IgD-negative memory B cell (primary cell): ENCODE data around the gene HSF4. TPM values are rescaled to one million over a fixed set of nuclear protein-coding genes. Genes with fewer than 3 reads are reported as not detected.

Source experiments
- H3K27ac Mint-ChIP-seq, 3 donors: one replicate each; pipeline ENCODE4 v1.8.0; 2020 to 2022; ENCODE audit warnings: mild to moderate bottlenecking in 3 of 3, mixed read lengths in 3 of 3, moderate library complexity in 1 of 3
- H3K27me3 Mint-ChIP-seq: one replicate; pipeline ENCODE4 v1.8.0; 2021; ENCODE audit warnings: mixed read lengths
- H3K36me3 Mint-ChIP-seq: one replicate; pipeline ENCODE4 v1.8.0; 2020; ENCODE audit warnings: mild to moderate bottlenecking, mixed read lengths
- H3K4me1 Mint-ChIP-seq, 3 donors: one replicate each; pipeline ENCODE4 v1.8.0; 2020 to 2022; ENCODE audit warnings: mixed read lengths in 3 of 3, mild to moderate bottlenecking in 1 of 3
- H3K4me3 Mint-ChIP-seq, 4 donors: one replicate each; pipeline ENCODE4 v1.8.0; 2020 to 2022; ENCODE audit warnings: mild to moderate bottlenecking in 4 of 4, mixed read lengths in 4 of 4, moderate library complexity in 3 of 4
- H3K9me3 Mint-ChIP-seq, 3 donors: one replicate each; pipeline ENCODE4 v1.8.0; 2020 to 2021; ENCODE audit warnings: mixed read lengths in 3 of 3, mild to moderate bottlenecking in 1 of 3
- polyA plus RNA-seq: library from polyadenylated mRNA; unstranded; fragments of 300-500 nt; fragmentation: Illumina TruSeq; gene quantifications from one replicate; pipeline ENCODE4 v1.2.3, GENCODE V29; 2021

The HSF4 gene
- polyA plus RNA-seq, 1 donor from 2014 or later = not detected

- Mint-ChIP-seq H3K36me3 (no peaks in the 10 kb centered on the region), H3K4me3 (no peak overlapping the region), H3K27me3 (peaks cover 12% of the 10 kb centered on the region), H3K4me1 (peaks cover 6 to 11% (median 8%) of the 10 kb centered on the region in 3 donors), H3K9me3 (no peaks in the 10 kb centered on the region), H3K27ac (no peak overlapping the region)
These were observed 18.7 kb downstream of the HSF4 start for GRCh38 chr16:67183284-67183626.

- no peaks in the 10 kb centered on the region for H3K9me3 Mint-ChIP-seq
- no peaks in the 10 kb centered on the region for H3K36me3 Mint-ChIP-seq
- peaks cover 6 to 11% (median 8%) of the 10 kb centered on the region in 3 donors for H3K4me1 Mint-ChIP-seq
- no peak within 1 kb of the TSS for H3K27ac Mint-ChIP-seq
- peak within 1 kb of the TSS in 3 of 4 donors; percentile 75 to 95 (median 84) for H3K4me3 Mint-ChIP-seq
- peaks cover 12% of the 10 kb centered on the region for H3K27me3 Mint-ChIP-seq
These were observed 19.3 kb downstream of the HSF4 start, which contains the start of gene MATCAP1 for GRCh38 chr16:67183627-67184452. Gene MATCAP1, minus strand, starts transcription at chr16:67183963. Its CDS starts 3,353 bp downstream, at chr16:67180610.

DNA sequence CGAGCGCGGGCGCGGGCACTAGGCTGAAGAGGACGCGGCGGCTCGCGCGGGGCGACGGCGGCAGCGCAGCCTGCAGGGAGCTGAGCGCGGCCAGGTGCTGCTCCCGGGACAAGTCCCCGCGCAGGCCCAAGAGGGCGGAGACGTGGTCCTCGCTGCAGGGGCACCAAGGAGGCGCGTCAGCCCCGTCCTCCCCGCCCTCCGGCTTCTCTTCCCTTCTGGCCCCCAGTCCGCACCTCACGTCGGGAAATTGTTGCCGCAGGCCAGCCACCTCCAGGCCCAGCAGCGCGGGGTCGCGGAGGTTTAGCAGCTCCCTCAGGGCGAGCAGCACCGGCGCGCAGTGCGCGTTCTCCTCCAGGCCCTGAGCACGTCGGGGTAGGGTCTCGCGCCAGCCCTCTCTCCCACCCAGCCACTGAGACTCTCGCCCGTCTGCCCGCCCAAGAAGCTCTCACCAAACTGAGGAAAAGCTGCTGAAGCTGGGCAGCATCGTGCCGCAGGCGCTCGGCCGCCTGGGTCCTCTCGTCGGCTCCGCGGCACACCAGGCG lies 20.0 kb downstream of the HSF4 start:
- Mint-ChIP-seq H3K27ac (no peak overlapping the region), H3K4me3 (peak overlapping the region in 3 of 4 donors; percentile 75 to 95 (median 84)), H3K36me3 (no peaks in the 10 kb centered on the region)

DNA sequence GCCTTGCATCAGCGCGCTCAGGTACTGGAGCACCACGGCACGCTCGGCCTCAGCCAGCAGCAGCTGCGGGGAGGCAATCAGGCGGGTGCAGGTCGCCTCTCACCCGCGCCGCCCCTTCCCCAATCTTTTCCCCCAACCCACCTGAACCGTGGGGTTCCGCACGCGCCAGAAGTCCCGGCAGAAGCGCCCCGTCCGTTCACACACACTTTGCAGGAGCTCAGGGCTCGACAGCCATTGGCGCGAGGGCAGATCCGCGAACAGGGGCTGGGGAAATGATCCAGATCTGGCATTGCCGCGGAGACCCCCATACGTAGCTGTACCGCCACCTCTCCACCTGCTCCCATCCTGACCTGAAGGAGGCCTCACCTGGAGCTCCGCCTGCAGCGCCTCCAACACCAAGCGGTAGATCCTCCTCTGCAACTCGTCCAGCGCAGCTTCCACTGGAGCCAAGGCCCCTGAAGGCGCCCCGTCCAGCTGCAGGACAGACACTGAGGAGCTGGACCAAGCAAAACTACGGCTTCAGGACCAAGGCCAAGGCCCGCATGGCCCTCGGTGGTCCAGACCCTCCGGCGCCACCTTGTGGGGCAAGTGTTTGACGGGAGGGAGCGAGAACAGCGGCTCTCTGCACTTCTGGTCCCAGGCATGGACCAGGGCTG lies 20.6 kb downstream of the HSF4 start:
- Mint-ChIP-seq H3K27me3 (peaks cover 10% of the 10 kb centered on the region), H3K27ac (peak overlapping the region; percentile 45 to 95 (median 91)), H3K4me1 (peaks cover 6 to 11% (median 8%) of the 10 kb centered on the region in 3 donors), H3K9me3 (no peaks in the 10 kb centered on the region), H3K4me3 (peak overlapping the region; percentile 82 to 97 (median 90)), H3K36me3 (no peaks in the 10 kb centered on the region)

More for the DNA sequence above, 20.0 kb downstream of the HSF4 start:
- Mint-ChIP-seq H3K27me3 (peaks cover 10% of the 10 kb centered on the region), H3K4me1 (peaks cover 6 to 11% (median 8%) of the 10 kb centered on the region in 3 donors), H3K9me3 (no peaks in the 10 kb centered on the region)

DNA sequence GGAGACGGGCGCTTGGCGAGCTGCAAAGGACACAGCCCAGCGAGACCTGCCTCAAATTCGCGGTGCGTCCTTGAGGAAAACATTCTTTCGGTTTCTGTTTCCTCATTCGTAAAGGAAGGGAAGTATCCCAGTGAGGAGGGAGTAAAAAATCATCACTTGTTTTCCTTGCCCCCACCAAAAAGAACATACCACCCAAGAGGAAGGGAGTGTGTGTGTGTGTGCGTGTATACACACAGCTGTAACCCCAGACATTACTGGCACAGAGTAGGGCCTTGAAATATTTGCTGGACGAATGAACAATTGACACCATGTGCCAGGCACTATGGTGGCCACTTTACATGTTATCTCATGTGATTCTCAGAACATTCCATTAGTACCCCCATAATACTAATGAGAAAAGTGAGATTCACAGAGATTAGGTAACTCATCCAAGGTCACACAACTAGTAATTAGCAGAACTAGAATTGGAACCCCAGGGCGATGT lies 21.1 kb downstream of the HSF4 start:
- H3K9me3 Mint-ChIP-seq = no peaks in the 10 kb centered on the region
- H3K36me3 Mint-ChIP-seq = no peaks in the 10 kb centered on the region
- H3K27me3 Mint-ChIP-seq = peaks cover 10% of the 10 kb centered on the region
- H3K27ac Mint-ChIP-seq = peak overlapping the region; percentile 45 to 95 (median 91)
- H3K4me1 Mint-ChIP-seq = peaks cover 6 to 11% (median 8%) of the 10 kb centered on the region in 3 donors
- H3K4me3 Mint-ChIP-seq = peak overlapping the region in 3 of 4 donors; percentile 82 to 95 (median 84)

- Mint-ChIP-seq H3K27ac (no peak overlapping the region), H3K36me3 (no peaks in the 10 kb centered on the region), H3K27me3 (peaks cover 10% of the 10 kb centered on the region), H3K4me3 (peak overlapping the region in 1 of 4 donors; percentile 11), H3K9me3 (no peaks in the 10 kb centered on the region), H3K4me1 (peaks cover 7 to 13% (median 11%) of the 10 kb centered on the region in 3 donors)
These were observed 22.0 kb downstream of the HSF4 start for GRCh38 chr16:67186550-67186950.

DNA sequence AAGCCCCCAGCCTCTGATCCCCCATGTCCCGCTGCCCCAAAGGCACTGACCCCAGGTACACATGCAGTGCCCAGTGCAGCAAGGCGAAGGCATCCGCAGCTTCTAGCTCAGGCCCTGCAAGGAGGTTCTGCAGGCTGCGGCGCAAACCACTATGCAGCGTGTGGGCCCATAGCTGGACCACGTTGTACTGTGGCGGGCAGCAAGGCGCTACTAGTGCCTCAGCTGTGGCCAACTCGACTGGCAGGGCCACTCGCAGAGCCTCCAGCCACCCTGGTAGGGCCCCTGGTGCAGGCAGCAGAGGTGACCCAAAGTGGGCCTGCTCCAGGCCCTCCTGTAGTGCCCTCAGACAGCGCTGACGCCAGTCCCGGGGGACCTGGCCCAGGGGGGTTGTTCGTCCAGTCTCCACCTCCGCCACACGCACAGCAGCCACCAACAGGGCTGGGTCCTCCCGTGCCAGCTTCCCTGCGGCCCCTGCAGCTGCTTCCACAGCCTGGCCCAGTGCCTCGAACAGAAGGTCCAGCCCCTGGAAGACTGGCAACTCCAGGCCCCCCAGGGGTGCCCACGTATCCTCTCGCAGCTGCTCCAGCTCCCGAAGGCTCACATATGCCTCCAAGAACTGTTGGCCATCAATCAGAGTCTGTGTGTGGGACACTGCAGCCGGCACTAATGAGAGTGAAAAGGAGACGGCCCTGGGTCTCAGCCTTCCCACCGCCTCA lies 22.8 kb downstream of the HSF4 start:
- no peaks in the 10 kb centered on the region for H3K36me3 Mint-ChIP-seq
- H3K27ac Mint-ChIP-seq = no peak overlapping the region
- no peaks in the 10 kb centered on the region for H3K9me3 Mint-ChIP-seq
- peaks cover 10% of the 10 kb centered on the region for H3K27me3 Mint-ChIP-seq
- H3K4me3 Mint-ChIP-seq = peak overlapping the region in 1 of 4 donors; percentile 15
- H3K4me1 Mint-ChIP-seq = peaks cover 12 to 16% (median 15%) of the 10 kb centered on the region in 3 donors

GRCh38 chr16:67188323-67188722 lies 23.8 kb downstream of the HSF4 start:
- peaks cover 10% of the 10 kb centered on the region for H3K27me3 Mint-ChIP-seq

GRCh38 chr16:67188798-67189197 lies 24.3 kb downstream of the HSF4 start:
- Mint-ChIP-seq H3K27me3 (peaks cover 10% of the 10 kb centered on the region), H3K4me1 (peaks cover 19 to 26% (median 20%) of the 10 kb centered on the region in 3 donors), H3K4me3 (no peak overlapping the region), H3K36me3 (no peaks in the 10 kb centered on the region), H3K27ac (no peak overlapping the region), H3K9me3 (no peaks in the 10 kb centered on the region)

More at GRCh38 chr16:67188323-67188722, 23.8 kb downstream of the HSF4 start:
- Mint-ChIP-seq H3K4me3 (peak overlapping the region in 1 of 4 donors; percentile 16), H3K9me3 (no peaks in the 10 kb centered on the region), H3K27ac (no peak overlapping the region), H3K36me3 (no peaks in the 10 kb centered on the region), H3K4me1 (peaks cover 17 to 22% (median 19%) of the 10 kb centered on the region in 3 donors)

DNA sequence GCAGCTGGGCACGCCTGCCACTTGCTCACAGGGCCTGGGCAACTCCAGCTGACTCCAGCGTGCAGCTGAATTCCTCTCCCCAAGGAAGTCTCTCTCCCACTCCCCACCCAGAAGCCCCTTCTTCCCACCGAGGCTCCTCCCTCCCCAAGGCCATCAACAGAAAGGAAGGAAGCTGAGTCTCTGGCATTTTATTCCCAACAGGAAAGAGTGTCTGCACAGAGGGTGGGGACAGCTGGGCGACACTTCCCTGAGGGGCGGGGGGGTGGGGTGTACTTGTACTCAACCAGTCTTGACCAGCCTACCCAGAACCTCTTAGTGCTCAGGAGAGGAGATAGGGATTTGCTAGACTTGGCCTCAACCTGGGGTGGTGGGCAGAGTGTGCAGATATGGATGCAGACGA lies 25.5 kb downstream of the HSF4 start, which contains the start of gene EXOC3L1:
Gene EXOC3L1, minus strand, starts transcription at position 96 of the 400 bp plus-strand sequence. CDS start 460 bp downstream, outside the sequence.
- no peaks in the 10 kb centered on the region for H3K36me3 Mint-ChIP-seq
- peaks cover 8% of the 10 kb centered on the region for H3K27me3 Mint-ChIP-seq
- H3K27ac Mint-ChIP-seq = no peak within 1 kb of the TSS
- peaks cover 19 to 25% (median 20%) of the 10 kb centered on the region in 3 donors for H3K4me1 Mint-ChIP-seq
- peak within 1 kb of the TSS in 1 of 4 donors; percentile 77 for H3K4me3 Mint-ChIP-seq
- H3K9me3 Mint-ChIP-seq = no peaks in the 10 kb centered on the region

- Mint-ChIP-seq H3K27ac (peak overlapping the region in 1 of 3 donors; percentile 37), H3K36me3 (no peaks in the 10 kb centered on the region), H3K9me3 (no peaks in the 10 kb centered on the region), H3K4me1 (peaks cover 12 to 19% (median 14%) of the 10 kb centered on the region in 3 donors), H3K27me3 (peaks cover 8% of the 10 kb centered on the region), H3K4me3 (peak overlapping the region in 3 of 4 donors; percentile 68 to 85 (median 77))
These were observed 26.2 kb downstream of the HSF4 start for GRCh38 chr16:67190448-67191399.

DNA sequence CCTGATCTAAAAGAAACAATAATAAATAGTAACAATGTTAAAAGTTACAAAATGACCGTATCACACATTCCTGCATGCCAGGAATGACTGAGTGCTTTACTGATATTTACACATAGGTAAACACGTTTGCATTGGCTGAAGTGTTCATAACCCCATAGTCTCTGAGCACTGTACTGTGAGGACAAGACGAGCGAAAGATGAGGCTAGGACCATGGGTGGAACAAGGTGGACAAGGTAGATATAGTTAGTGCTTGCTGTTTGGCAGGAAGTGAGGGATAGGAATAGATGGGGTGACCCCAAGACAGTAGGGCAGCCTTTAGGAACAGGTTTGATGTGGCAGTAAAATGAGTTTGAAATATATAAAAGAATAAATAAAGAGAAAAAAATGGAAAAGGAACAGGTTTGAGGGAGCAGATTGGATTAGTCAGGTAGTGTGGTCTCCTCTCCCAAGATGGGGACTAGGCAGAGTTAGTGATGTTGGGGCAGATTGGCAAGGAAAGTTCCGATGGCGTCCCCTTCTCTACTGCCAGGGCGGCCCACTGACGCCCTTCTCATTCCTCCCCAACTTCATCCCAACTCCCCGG lies 27.0 kb downstream of the HSF4 start:
- Mint-ChIP-seq H3K27me3 (peaks cover 6% of the 10 kb centered on the region), H3K9me3 (no peaks in the 10 kb centered on the region), H3K36me3 (peaks cover 4% of the 10 kb centered on the region), H3K4me1 (peaks cover 14 to 21% (median 16%) of the 10 kb centered on the region in 3 donors), H3K4me3 (peak overlapping the region; percentile 77 to 96 (median 90)), H3K27ac (peak overlapping the region; percentile 37 to 88 (median 82))
